ENCODE data around the gene CNTNAP1.

DNA sequence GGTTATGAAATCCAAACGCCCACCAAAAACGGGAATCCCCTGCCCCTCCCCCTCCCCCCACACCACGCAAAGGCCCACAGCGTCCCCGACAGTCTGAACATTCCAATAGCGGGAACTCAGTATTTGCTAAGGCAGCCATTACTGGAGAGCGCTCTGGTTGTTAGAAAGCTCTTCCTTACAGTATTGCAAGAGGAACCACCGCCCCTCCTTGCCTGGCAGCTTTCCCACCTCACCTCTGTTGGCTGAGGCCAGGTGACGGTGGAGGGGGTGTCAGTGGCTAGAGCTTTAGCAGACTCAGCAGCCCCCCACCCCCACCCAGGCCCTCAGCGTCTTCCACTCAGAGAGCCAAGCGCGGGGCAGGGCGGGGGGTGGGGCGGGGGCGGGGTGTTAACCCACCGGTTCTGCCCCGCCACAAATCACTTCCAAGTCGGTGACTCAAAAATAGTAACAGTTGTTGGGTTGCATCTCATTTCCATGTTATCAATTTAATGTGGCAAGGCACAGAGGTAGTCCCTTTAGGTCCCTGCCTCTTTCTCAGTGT lies 3.3 kb upstream of the CNTNAP1 start:
- no peak for TF ChIP-seq PAX5 (IDR thresholded peaks at IDR 0.05; ENCODE audit: insufficient read depth, low read length, severe bottlenecking)
- TF ChIP-seq POLR2A (IDR thresholded peaks at IDR 0.05; ENCODE audit: low read depth, low read length), result no peak
- no peak for TF ChIP-seq POLR2AphosphoS5 (IDR thresholded peaks at IDR 0.05; ENCODE audit: low read depth, low read length)
- no peak for TF ChIP-seq TAF1 (IDR thresholded peaks at IDR 0.05; ENCODE audit: low read depth, low read length)
- no peak for TF ChIP-seq SPI1 (IDR thresholded peaks at IDR 0.05; ENCODE audit: low read depth, low read length)

Measured in GM12891 (cell line).